SK-N-SH (cell line): ENCODE measurements around the gene INSYN2B.

ENCODE experiments used
- CHD2 ChIP-seq: fragments of 150-350 bp; IDR thresholded peaks from 2 replicates; pipeline ENCODE4 v1.6.1; 2018; ENCODE audit warnings: low read length; ENCODE audit not compliant: partially characterized antibody
- EZH2phosphoT487 ChIP-seq: fragments of 200-600 bp; sonication (generic); IDR thresholded peaks from 2 replicates; pipeline ENCODE4 v1.6.1; 2017; ENCODE audit warnings: low read depth, mixed run types, mild to moderate bottlenecking, antibody characterized with exemption, moderate library complexity, borderline replicate concordance
- REST ChIP-seq: IDR thresholded peaks from 2 replicates; pipeline ENCODE4 v1.6.1; 2012; ENCODE audit warnings: mild to moderate bottlenecking, low read depth, low read length, moderate library complexity

- TF ChIP-seq REST: no peak
- TF ChIP-seq EZH2phosphoT487: no peak
- TF ChIP-seq CHD2: no peak
Observed at GRCh38 chr5:170006021-170006420, 25.7 kb upstream of the INSYN2B start.
